Endothelial cell (in vitro differentiated cells): Measurements from ENCODE around the gene ARMH4. TPM values are rescaled to one million over a fixed set of nuclear protein-coding genes. Genes with fewer than 3 reads are reported as not detected.

Experiments used
- DNase-seq: peaks from one replicate; pipeline ENCODE4 v3.0.0; 2021; ENCODE audit warnings: low spot score
- H3K27ac Mint-ChIP-seq: one replicate; pipeline ENCODE4 v1.8.0; 2021; ENCODE audit warnings: mixed read lengths, inconsistent platforms; ENCODE audit not compliant: unreplicated experiment
- H3K27me3 Mint-ChIP-seq: one replicate; pipeline ENCODE4 v1.8.0; 2021; ENCODE audit warnings: mild to moderate bottlenecking, moderate library complexity, mixed read lengths, inconsistent platforms; ENCODE audit not compliant: unreplicated experiment
- H3K36me3 Mint-ChIP-seq: one replicate; pipeline ENCODE4 v1.8.0; 2021; ENCODE audit warnings: mild to moderate bottlenecking, low read depth, mixed read lengths, inconsistent platforms; ENCODE audit not compliant: unreplicated experiment
- H3K4me1 Mint-ChIP-seq: one replicate; pipeline ENCODE4 v1.8.0; 2021; ENCODE audit warnings: mild to moderate bottlenecking, mixed read lengths, inconsistent platforms; ENCODE audit not compliant: unreplicated experiment
- H3K4me3 Mint-ChIP-seq: one replicate; pipeline ENCODE4 v1.8.0; 2021; ENCODE audit warnings: mild to moderate bottlenecking, mixed read lengths, inconsistent platforms; ENCODE audit not compliant: unreplicated experiment
- H3K9me3 Mint-ChIP-seq: one replicate; pipeline ENCODE4 v1.8.0; 2021; ENCODE audit warnings: mixed read lengths, inconsistent platforms; ENCODE audit not compliant: unreplicated experiment
- CTCF ChIP-seq: fragments of 200-600 bp; sonication (generic); IDR thresholded peaks from one replicate; pipeline ENCODE4 v1.5.0; 2021; ENCODE audit warnings: antibody characterized with exemption; ENCODE audit not compliant: unreplicated experiment
- total RNA-seq: library from RNA; stranded (reverse); fragmentation: NEBNext Ultra II Directional; extraction: Animal tissue kit (Norgen Biotek cat#: 25700); gene quantifications from one replicate; pipeline ENCODE4 v1.2.1, GENCODE V29; 2021; ENCODE audit not compliant: unreplicated experiment

ARMH4 gene
- total RNA-seq, 1 donor from 2014 or later = 10.5 TPM

DNA sequence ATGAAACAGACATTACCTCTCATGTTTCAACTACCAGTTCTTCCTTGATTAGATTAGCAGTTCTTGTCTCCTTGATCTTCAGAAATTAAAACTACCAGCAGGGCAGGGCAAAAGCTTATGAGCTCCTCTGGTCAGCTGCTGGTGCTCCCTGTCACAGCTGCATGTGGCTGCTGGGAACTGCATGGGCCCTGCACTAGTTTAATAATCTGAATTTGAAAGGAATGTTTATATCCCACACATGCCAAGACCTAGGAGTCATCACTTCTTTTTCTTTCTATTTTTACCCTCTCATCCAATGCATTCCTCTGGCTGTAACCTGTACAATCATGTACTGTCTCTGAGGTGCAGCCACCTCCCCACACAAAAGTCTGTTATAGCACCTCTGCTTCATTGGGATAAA lies 73.9 kb downstream of the ARMH4 start:
- no peak overlapping the region for H3K27ac Mint-ChIP-seq
- no peaks in the 10 kb centered on the region for H3K36me3 Mint-ChIP-seq
- H3K9me3 Mint-ChIP-seq = no peaks in the 10 kb centered on the region
- no peak overlapping the region for H3K4me3 Mint-ChIP-seq
- TF ChIP-seq CTCF = no peak
- H3K4me1 Mint-ChIP-seq = peaks cover 10% of the 10 kb centered on the region
- peaks cover 2% of the 10 kb centered on the region for H3K27me3 Mint-ChIP-seq
- no peak for DNase-seq

DNA sequence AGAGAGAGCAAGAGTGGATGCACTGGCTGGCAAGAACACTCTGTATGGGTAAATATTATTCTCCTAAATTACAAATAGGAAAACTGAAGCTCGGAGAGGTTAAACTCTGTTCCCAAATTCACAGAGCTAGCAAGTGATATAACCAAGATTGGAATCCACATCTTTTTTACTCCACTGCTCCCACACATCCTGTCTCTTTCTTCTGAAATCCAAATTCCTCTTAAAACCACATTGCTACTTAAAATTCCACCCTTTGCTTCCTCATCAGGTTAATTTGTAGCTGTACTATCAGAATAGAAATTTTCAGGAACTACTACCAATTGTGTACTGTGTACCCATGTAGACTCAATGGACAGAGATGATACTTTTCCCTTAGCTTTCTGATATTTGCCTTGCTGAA lies 74.4 kb downstream of the ARMH4 start:
- Mint-ChIP-seq H3K27ac (no peak overlapping the region), H3K4me3 (no peak overlapping the region), H3K27me3 (peaks cover 2% of the 10 kb centered on the region), H3K4me1 (peaks cover 10% of the 10 kb centered on the region), H3K36me3 (no peaks in the 10 kb centered on the region), H3K9me3 (no peaks in the 10 kb centered on the region)
- no peak for TF ChIP-seq CTCF
- DNase-seq = no peak

- H3K36me3 Mint-ChIP-seq = no peaks in the 10 kb centered on the region
- no peak for DNase-seq
- peaks cover 10% of the 10 kb centered on the region for H3K4me1 Mint-ChIP-seq
- H3K9me3 Mint-ChIP-seq = no peaks in the 10 kb centered on the region
- TF ChIP-seq CTCF = no peak
- no peak overlapping the region for H3K27ac Mint-ChIP-seq
- peaks cover 2% of the 10 kb centered on the region for H3K27me3 Mint-ChIP-seq
- H3K4me3 Mint-ChIP-seq = no peak overlapping the region
These were observed 78.5 kb downstream of the ARMH4 start for GRCh38 chr14:58073516-58073915.

DNA sequence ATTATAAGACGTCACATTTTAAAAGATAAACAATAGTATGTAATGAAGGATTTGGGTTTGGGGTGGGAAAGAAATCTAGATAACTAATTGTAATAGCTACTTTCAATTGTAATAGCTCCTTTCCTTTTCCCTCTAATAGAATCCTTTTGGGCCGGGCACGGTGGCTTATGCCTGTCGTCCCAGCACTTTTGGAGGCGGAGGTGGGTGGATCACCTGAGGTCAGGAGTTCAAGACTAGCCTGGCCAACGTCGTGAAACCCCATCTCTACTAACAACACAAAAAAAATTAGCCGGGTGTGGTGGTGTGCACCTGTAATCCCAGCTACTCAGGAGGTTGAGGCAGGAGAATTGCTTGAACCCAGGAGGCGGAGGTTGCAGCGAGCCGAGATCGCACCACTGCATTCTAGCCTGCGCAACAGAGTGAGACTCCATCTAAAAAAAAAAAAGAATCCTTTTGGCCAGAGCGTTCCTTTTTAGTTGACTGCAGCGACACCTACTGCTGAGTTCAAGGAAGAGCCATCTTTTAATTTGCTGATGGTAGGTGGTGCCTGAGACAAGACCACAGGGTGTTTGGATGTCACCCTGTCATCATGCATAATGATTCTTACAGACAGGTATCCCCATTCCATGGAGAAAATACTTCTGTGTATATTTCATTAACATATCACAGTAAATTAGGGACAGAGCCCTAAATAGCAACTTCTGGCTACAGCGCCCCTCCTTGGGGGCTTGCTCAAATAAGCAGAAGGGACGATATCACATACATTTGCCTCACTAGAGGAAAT lies 79.5 kb downstream of the ARMH4 start:
- peak; percentile 67 for DNase-seq
- TF ChIP-seq CTCF = peak; percentile 87
- no peaks in the 10 kb centered on the region for H3K36me3 Mint-ChIP-seq
- peaks cover 10% of the 10 kb centered on the region for H3K4me1 Mint-ChIP-seq
- no peak overlapping the region for H3K4me3 Mint-ChIP-seq
- H3K27me3 Mint-ChIP-seq = peaks cover 2% of the 10 kb centered on the region
- no peaks in the 10 kb centered on the region for H3K9me3 Mint-ChIP-seq
- H3K27ac Mint-ChIP-seq = no peak overlapping the region

DNA sequence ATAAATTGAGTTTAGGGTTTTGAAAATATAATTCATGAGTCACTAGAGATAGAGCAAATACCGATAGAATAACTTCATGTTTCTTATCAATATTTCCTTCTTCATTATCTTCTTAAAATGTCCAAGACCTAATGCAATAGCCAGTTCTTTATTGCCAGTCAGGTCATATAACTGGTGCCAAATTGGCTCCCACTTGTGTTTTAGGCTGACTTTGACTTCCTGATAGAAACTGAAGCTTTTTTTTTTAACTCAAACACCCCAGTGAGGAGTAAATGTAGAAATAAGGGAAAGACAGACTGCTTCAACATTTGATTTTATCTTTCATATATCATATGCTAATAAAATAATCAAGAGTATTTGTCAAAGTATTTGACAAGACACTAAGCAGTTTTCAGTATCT lies 80.7 kb downstream of the ARMH4 start:
- H3K27ac Mint-ChIP-seq = no peak overlapping the region
- no peaks in the 10 kb centered on the region for H3K36me3 Mint-ChIP-seq
- H3K4me3 Mint-ChIP-seq = no peak overlapping the region
- H3K27me3 Mint-ChIP-seq = peaks cover 2% of the 10 kb centered on the region
- no peak for TF ChIP-seq CTCF
- H3K4me1 Mint-ChIP-seq = peaks cover 10% of the 10 kb centered on the region
- DNase-seq = no peak
- H3K9me3 Mint-ChIP-seq = no peaks in the 10 kb centered on the region
